Neural crest cell (in vitro differentiated cells): ENCODE results near the gene MPZL3. TPM values are rescaled to one million over a fixed set of nuclear protein-coding genes. Genes with fewer than 3 reads are reported as not detected.

ENCODE experiments used
- DNase-seq: peaks from one replicate; pipeline ENCODE4 v3.0.0; 2021; ENCODE audit warnings: low read depth, mixed read lengths, low spot score
- H3K27ac Mint-ChIP-seq: one replicate; pipeline ENCODE4 v1.8.0; 2021; ENCODE audit warnings: mild to moderate bottlenecking, mixed read lengths; ENCODE audit not compliant: unreplicated experiment
- H3K27me3 Mint-ChIP-seq: 2 replicates; pipeline ENCODE4 v1.8.0; 2021; ENCODE audit warnings: low read depth, mild to moderate bottlenecking, mixed read lengths
- H3K36me3 Mint-ChIP-seq: 2 replicates; pipeline ENCODE4 v1.8.0; 2021; ENCODE audit warnings: low read depth, mild to moderate bottlenecking, mixed read lengths
- H3K4me1 Mint-ChIP-seq: 2 replicates; pipeline ENCODE4 v1.8.0; 2021; ENCODE audit warnings: mixed read lengths
- H3K4me3 Mint-ChIP-seq: one replicate; pipeline ENCODE4 v1.8.0; 2021; ENCODE audit warnings: mild to moderate bottlenecking, mixed read lengths
- H3K9me3 Mint-ChIP-seq: 2 replicates; pipeline ENCODE4 v1.8.0; 2021; ENCODE audit warnings: mixed read lengths
- total RNA-seq: library from RNA; stranded (reverse); gene quantifications from 2 replicates; pipeline ENCODE4 v1.2.1, GENCODE V29; 2021
- TF ChIP-seq, protein P1 (sequence below): fragments of 200-600 bp; sonication (generic); conservative IDR thresholded peaks from 2 replicates; pipeline ENCODE4 v1.5.0; 2021; ENCODE audit warnings: antibody characterized with exemption, mild to moderate bottlenecking

MPZL3 gene
- total RNA-seq, 1 donor from 2014 or later, result 0.35 TPM

DNA sequence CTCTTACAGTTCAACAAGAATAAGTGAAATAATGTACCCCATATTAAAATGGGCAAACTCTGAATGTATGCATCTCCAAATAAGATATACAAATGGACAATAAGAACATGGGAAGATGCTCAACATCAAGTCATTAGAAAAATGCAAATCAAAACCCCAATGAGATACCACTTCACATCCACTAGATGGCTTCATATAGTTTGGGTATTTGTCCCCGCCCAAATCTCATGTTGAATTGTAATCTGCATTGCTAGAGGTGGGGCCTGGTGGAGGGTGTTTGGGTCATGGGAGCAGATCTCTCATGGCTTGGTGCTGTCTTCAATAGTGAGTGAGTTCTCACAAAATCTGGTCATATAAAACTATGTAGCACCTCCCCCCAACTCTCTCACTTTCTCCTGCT lies 6.2 kb upstream of the MPZL3 start:
- Mint-ChIP-seq H3K4me3 (no peak overlapping the region), H3K4me1 (peaks cover 7% of the 10 kb centered on the region), H3K27me3 (peaks cover 85% of the 10 kb centered on the region), H3K9me3 (peaks cover 3% of the 10 kb centered on the region), H3K27ac (no peak overlapping the region), H3K36me3 (no peaks in the 10 kb centered on the region)
- DNase-seq, result no peak
- TF ChIP-seq, protein P1, sequence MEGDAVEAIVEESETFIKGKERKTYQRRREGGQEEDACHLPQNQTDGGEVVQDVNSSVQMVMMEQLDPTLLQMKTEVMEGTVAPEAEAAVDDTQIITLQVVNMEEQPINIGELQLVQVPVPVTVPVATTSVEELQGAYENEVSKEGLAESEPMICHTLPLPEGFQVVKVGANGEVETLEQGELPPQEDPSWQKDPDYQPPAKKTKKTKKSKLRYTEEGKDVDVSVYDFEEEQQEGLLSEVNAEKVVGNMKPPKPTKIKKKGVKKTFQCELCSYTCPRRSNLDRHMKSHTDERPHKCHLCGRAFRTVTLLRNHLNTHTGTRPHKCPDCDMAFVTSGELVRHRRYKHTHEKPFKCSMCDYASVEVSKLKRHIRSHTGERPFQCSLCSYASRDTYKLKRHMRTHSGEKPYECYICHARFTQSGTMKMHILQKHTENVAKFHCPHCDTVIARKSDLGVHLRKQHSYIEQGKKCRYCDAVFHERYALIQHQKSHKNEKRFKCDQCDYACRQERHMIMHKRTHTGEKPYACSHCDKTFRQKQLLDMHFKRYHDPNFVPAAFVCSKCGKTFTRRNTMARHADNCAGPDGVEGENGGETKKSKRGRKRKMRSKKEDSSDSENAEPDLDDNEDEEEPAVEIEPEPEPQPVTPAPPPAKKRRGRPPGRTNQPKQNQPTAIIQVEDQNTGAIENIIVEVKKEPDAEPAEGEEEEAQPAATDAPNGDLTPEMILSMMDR, result peak; percentile 45

DNA sequence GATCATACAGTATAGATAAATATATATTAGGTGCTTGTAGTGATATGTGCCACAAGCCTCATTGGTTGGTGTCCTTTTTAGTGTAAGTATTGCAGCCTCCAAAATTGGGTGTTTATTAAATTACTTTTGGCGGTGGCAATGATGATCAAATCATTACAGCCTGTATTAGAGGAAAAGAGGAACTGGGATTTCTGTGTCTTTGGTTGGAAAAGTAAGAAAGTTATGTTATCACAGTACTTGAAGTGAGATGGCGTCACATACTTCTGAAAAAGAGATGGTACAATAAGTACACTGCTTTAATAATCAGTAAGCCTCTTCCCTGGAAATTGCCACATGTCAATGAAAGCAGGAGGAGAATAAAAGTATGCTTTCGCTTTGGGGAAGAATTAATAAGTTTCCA lies 523 bp upstream of the MPZL3 start:
- H3K27me3 Mint-ChIP-seq, result peaks cover 72% of the 10 kb centered on the region
- no peaks in the 10 kb centered on the region for H3K9me3 Mint-ChIP-seq
- H3K27ac Mint-ChIP-seq, result no peak overlapping the region
- TF ChIP-seq, protein P1, result no peak
- DNase-seq, result no peak
- peak overlapping the region; percentile 92 for H3K4me3 Mint-ChIP-seq
- H3K4me1 Mint-ChIP-seq, result peaks cover 17% of the 10 kb centered on the region
- peaks cover 2% of the 10 kb centered on the region for H3K36me3 Mint-ChIP-seq

DNA sequence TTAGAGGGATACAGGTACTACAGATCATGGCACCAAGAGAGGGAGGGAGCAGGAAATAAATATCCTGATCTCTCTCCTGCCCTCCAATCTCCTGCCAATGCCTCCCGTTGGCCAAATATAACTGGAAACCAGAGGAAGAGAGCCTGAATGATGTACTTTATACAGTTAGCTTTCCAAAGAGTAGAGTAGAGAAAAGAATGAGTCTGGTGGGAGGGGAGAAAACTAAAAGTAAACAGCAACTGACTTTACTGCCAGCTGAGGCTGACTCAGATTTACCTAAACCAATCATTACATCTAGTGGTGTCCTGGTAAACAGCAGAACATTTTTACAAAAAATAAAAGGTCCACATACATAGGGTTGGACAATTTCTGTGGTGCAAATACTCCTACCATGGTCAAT lies 5.1 kb downstream of the MPZL3 start:
- Mint-ChIP-seq H3K36me3 (peaks cover 2% of the 10 kb centered on the region), H3K4me3 (no peak overlapping the region), H3K9me3 (no peaks in the 10 kb centered on the region), H3K27me3 (peaks cover 83% of the 10 kb centered on the region), H3K27ac (no peak overlapping the region), H3K4me1 (peaks cover 5% of the 10 kb centered on the region)
- no peak for DNase-seq
- TF ChIP-seq, protein P1, result no peak

DNA sequence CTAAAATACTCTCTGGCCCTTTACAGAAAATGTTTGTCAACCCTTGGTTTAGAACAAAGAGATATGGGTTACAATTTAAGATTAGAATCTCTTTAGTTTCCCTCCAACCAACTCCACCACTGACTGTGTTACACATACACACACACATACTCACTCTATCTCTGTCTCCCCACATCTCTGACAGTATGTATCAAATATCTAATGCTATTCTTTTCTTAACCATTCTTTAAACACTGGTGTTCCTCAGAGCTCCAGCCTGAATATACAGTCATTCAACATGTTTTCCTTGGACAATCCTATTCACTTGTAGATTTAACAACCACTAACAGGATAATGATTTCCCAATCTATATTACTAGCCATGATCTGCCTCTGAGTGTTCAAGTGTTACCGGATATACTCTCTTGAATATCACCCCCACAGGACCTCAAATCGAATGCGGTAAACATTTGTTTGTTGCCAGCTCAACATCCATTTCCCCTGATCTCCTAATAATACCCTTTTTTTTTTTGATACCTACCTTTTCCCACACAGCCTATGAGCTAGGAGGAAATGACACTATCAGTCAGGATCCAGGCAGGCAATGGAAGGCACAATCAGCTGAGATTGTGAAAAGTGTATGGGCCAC lies 6.1 kb downstream of the MPZL3 start:
- H3K27ac Mint-ChIP-seq, result no peak overlapping the region
- TF ChIP-seq, protein P1, result no peak
- no peak overlapping the region for H3K4me3 Mint-ChIP-seq
- peaks cover 88% of the 10 kb centered on the region for H3K27me3 Mint-ChIP-seq
- H3K4me1 Mint-ChIP-seq, result no peaks in the 10 kb centered on the region
- H3K9me3 Mint-ChIP-seq, result no peaks in the 10 kb centered on the region
- no peak for DNase-seq
- H3K36me3 Mint-ChIP-seq, result peaks cover 2% of the 10 kb centered on the region

DNA sequence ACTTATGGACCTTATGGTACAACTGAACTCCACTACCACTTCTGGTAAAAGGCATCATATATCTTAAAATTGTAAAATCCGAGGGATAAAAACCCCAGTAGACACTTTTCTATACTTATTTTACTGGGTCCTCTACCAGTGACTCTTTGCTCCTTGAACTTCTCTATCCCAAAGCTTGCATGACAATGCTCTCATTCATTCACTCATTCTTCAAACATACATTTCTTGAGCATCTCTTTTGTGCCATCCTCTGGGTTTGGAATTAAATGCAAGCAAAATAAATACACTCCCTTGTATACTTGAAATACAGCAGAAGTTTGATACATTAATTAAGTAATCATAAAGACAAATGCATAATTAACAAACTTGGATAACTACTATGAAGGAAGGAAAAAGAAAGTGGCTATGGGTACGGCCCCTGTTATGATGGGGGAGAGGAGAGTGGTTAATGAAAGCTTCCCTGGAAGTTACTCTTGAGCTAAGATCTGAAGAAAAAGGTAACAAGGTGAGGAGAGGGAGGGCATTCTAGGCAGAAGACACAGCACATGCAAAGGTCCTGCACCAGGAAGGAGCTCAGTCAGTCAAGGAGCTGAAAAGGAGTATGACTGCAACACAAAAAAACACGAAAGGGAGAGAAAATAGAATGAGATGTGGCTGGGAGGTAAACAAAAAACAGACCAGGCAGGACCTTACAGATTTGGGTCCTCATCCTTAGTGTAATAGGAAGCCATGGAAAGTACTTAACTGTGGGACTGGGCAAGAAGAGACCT lies 8.0 kb downstream of the MPZL3 start:
- no peak for DNase-seq
- Mint-ChIP-seq H3K27me3 (peaks cover 80% of the 10 kb centered on the region), H3K36me3 (no peaks in the 10 kb centered on the region), H3K4me1 (no peaks in the 10 kb centered on the region), H3K27ac (no peak overlapping the region), H3K4me3 (no peak overlapping the region), H3K9me3 (no peaks in the 10 kb centered on the region)
- TF ChIP-seq, protein P1, result no peak
